DOHH2 (cell line): Measurements from ENCODE around the gene SBK3.
"Not testable (repeated sequence)": the region's sequence is repeated elsewhere in the genome, so short reads cannot be mapped to it uniquely, and the experiment has no call there.

Experiments
- H3F3A ChIP-seq: fragments of 200-600 bp; sonication (generic), shearing (Covaris generic); 2 replicates; pipeline ENCODE4 v1.6.0; 2016; ENCODE audit warnings: antibody characterized with exemption, mild to moderate bottlenecking; ENCODE audit not compliant: control insufficient read depth, insufficient read depth
- H3K27ac ChIP-seq: fragments of 200-600 bp; sonication (generic); 2 replicates; pipeline ENCODE4 v1.5.1; 2014; ENCODE audit warnings: low read depth, mild to moderate bottlenecking, low read length, moderate library complexity
- H3K27me3 ChIP-seq: fragments of 200-600 bp; sonication (generic); 2 replicates; pipeline ENCODE4 v1.6.1; 2014; ENCODE audit warnings: mild to moderate bottlenecking, low read length, mixed read lengths; ENCODE audit not compliant: control insufficient read depth
- H3K36me3 ChIP-seq: fragments of 200-600 bp; sonication (generic); 2 replicates; pipeline ENCODE4 v1.6.1; 2014; ENCODE audit warnings: mild to moderate bottlenecking, low read length, moderate library complexity, mixed read lengths; ENCODE audit not compliant: control insufficient read depth
- H3K4me1 ChIP-seq: fragments of 200-600 bp; sonication (generic); 2 replicates; pipeline ENCODE4 v1.6.1; 2014; ENCODE audit warnings: mild to moderate bottlenecking, low read length, mixed read lengths; ENCODE audit not compliant: control insufficient read depth
- H3K4me2 ChIP-seq: fragments of 200-600 bp; sonication (generic); 2 replicates; pipeline ENCODE4 v1.6.0; 2014; ENCODE audit warnings: mild to moderate bottlenecking, low read length, moderate library complexity
- H3K4me3 ChIP-seq: fragments of 200-600 bp; sonication (generic); 2 replicates; pipeline ENCODE4 v1.5.1; 2014; ENCODE audit warnings: mild to moderate bottlenecking, low read length, mixed read lengths
- H3K79me2 ChIP-seq: fragments of 200-600 bp; sonication (generic); 2 replicates; pipeline ENCODE4 v1.6.1; 2014; ENCODE audit warnings: mild to moderate bottlenecking, low read length, mixed read lengths; ENCODE audit not compliant: control insufficient read depth
- H3K9me2 ChIP-seq: fragments of 200-600 bp; sonication (generic); replicated peaks from 2 replicates; pipeline ENCODE4 v1.6.1; 2014; ENCODE audit warnings: mild to moderate bottlenecking, low read length, mixed read lengths; ENCODE audit not compliant: control insufficient read depth
- H3K9me3 ChIP-seq: fragments of 200-600 bp; sonication (generic); 2 replicates; pipeline ENCODE4 v1.6.1; 2014; ENCODE audit warnings: antibody characterized with exemption, low read length, mixed read lengths; ENCODE audit not compliant: control insufficient read depth, insufficient read depth
- H4K20me1 ChIP-seq: fragments of 200-600 bp; sonication (generic); 2 replicates; pipeline ENCODE4 v1.6.0; 2014; ENCODE audit warnings: low read depth, mild to moderate bottlenecking, antibody characterized with exemption, low read length, moderate library complexity; ENCODE audit not compliant: control insufficient read depth, insufficient read depth
- EZH2phosphoT487 ChIP-seq: fragments of 200-600 bp; sonication (generic); IDR thresholded peaks from 2 replicates; pipeline ENCODE4 v1.6.1; 2017; ENCODE audit warnings: borderline replicate concordance, mild to moderate bottlenecking, antibody characterized with exemption, low read length, moderate library complexity, mixed read lengths
- TF ChIP-seq, protein P1 (sequence below): fragments of 200-600 bp; sonication (generic); IDR thresholded peaks from one replicate; pipeline ENCODE4 v1.5.1; 2014; ENCODE audit warnings: antibody characterized with exemption, mild to moderate bottlenecking, low read depth, low read length; ENCODE audit not compliant: poor library complexity, severe bottlenecking

The SBK3 gene

DNA sequence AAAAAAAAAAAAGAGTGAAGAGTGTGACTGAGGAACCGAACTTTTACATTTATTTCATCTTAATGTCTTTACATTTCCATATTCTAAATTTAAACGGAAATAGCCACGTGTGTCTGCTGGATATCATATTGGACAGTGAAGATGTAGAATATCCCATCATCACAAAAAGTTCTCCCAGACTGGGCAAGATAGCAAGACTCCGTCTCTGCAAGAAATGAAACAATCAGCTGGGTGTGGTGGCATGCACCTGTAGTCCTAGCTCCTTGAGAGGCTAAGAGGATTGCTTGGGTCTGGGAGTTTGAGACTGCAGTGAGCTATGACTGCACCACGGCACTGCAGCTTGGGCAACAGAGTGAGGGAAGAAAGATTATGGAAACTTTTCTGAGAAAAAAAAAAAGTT lies 31.4 kb upstream of the SBK3 start:
- TF ChIP-seq, protein P1, sequence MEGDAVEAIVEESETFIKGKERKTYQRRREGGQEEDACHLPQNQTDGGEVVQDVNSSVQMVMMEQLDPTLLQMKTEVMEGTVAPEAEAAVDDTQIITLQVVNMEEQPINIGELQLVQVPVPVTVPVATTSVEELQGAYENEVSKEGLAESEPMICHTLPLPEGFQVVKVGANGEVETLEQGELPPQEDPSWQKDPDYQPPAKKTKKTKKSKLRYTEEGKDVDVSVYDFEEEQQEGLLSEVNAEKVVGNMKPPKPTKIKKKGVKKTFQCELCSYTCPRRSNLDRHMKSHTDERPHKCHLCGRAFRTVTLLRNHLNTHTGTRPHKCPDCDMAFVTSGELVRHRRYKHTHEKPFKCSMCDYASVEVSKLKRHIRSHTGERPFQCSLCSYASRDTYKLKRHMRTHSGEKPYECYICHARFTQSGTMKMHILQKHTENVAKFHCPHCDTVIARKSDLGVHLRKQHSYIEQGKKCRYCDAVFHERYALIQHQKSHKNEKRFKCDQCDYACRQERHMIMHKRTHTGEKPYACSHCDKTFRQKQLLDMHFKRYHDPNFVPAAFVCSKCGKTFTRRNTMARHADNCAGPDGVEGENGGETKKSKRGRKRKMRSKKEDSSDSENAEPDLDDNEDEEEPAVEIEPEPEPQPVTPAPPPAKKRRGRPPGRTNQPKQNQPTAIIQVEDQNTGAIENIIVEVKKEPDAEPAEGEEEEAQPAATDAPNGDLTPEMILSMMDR: no peak
- no peak for TF ChIP-seq EZH2phosphoT487
- Histone ChIP-seq H4K20me1 (no peaks in the 10 kb centered on the region), H3K79me2 (peaks cover 21% of the 10 kb centered on the region), H3K4me3 (no peak overlapping the region), H3K27me3 (no peaks in the 10 kb centered on the region), H3K4me1 (peaks cover 15% of the 10 kb centered on the region), H3K4me2 (no peak overlapping the region), H3K9me2 (no peaks in the 10 kb centered on the region), H3K36me3 (peaks cover 17% of the 10 kb centered on the region), H3K27ac (no peak overlapping the region), H3K9me3 (no peaks in the 10 kb centered on the region), H3F3A (peaks cover 1% of the 10 kb centered on the region; the same call in 1 of the 2 replicates)

DNA sequence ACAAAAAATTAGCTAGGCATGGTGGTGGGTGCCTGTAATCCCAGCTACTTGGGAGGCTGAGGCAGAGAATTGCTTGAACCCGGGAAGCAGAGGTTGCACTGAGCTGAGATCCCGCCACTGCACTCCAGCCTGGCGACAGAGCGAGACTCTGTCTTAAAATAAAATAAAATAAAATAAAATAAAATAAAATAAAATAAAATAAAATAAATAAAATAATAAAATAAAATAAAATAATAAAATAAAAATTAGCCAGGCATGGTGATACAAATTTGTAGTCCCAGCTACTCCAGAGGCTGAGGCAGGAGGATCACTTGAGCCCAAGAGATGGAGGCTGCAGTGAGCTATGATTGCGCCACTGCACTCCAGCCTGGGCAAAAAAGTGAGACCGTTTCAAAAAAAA lies 28.6 kb upstream of the SBK3 start:
- not testable (repeated sequence) for H4K20me1 ChIP-seq, H3F3A ChIP-seq, H3K27me3 ChIP-seq, H3K79me2 ChIP-seq, H3K4me3 ChIP-seq, H3K9me2 ChIP-seq, H3K4me2 ChIP-seq, H3K4me1 ChIP-seq, H3K27ac ChIP-seq, H3K9me3 ChIP-seq
- peaks cover 12% of the 10 kb centered on the region for H3K36me3 ChIP-seq

DNA sequence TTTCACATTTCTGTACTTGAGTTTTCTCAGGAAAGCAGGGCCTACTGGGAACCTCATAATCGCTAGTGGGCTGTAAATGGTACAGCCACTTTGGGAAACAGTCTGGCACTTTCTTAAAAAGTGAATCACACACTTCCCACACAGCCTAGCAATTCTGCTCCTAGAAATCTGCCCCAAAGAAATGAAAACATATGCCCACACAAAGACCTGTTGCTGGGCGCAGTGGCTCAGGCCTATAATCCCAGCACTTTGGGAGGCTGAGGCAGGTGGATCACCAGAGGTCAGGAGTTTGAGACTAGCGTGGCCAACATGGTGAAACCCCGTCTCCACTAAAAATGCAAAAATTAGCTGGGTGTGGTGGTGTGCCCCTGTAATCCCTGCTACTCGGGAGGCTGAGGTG lies 24.1 kb upstream of the SBK3 start:
- not testable (repeated sequence) for H3K27ac ChIP-seq, H3K27me3 ChIP-seq, H3K4me3 ChIP-seq, H3K9me3 ChIP-seq, H3K79me2 ChIP-seq, H4K20me1 ChIP-seq, H3K36me3 ChIP-seq, H3K4me2 ChIP-seq, H3K4me1 ChIP-seq, H3K9me2 ChIP-seq, H3F3A ChIP-seq

DNA sequence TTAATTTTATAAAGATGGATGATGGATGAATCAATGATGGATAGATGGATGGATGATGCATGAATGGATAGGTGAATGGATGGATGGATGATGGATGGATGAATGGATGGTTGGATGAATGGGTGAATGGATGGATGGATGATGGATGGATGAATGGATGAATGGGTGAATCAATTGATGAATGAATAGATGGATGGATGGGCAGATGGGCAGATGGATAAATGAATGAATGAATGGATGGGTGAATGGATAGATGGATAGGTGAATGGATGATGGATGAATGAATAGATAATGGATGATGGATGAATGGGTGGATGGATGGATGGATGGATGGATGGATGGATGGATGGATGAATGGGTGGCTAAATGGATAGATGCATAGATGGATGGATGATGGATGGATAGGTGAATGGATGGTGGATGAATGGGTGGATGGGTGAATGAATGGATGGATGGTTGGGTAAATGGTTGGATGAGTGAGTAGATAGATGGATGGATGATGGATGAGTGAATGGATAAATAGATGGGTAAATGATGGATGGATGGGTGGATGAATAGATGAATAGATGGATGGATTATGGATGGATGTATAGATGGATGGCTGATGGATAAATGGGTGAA lies 22.5 kb upstream of the SBK3 start:
- TF ChIP-seq EZH2phosphoT487: no peak
- TF ChIP-seq, protein P1: no peak
- H3K4me3 ChIP-seq: no peak overlapping the region

More for the DNA sequence above, 22.5 kb upstream of the SBK3 start:
- Histone ChIP-seq H3K9me3 (no peaks in the 10 kb centered on the region), H3K36me3 (no peaks in the 10 kb centered on the region), H4K20me1 (no peaks in the 10 kb centered on the region), H3K79me2 (no peaks in the 10 kb centered on the region), H3K27me3 (no peaks in the 10 kb centered on the region), H3K4me2 (no peak overlapping the region), H3K27ac (no peak overlapping the region), H3K9me2 (no peaks in the 10 kb centered on the region), H3K4me1 (no peaks in the 10 kb centered on the region), H3F3A (no peaks in the 10 kb centered on the region)
